ENCODE data around the gene BLMH. TPM values are rescaled to one million over a fixed set of nuclear protein-coding genes. Genes with fewer than 3 reads are reported as not detected.

The BLMH gene, protein sequence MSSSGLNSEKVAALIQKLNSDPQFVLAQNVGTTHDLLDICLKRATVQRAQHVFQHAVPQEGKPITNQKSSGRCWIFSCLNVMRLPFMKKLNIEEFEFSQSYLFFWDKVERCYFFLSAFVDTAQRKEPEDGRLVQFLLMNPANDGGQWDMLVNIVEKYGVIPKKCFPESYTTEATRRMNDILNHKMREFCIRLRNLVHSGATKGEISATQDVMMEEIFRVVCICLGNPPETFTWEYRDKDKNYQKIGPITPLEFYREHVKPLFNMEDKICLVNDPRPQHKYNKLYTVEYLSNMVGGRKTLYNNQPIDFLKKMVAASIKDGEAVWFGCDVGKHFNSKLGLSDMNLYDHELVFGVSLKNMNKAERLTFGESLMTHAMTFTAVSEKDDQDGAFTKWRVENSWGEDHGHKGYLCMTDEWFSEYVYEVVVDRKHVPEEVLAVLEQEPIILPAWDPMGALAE
- total RNA-seq: 44.0 TPM
- polyA plus RNA-seq: 25.5 TPM

DNA sequence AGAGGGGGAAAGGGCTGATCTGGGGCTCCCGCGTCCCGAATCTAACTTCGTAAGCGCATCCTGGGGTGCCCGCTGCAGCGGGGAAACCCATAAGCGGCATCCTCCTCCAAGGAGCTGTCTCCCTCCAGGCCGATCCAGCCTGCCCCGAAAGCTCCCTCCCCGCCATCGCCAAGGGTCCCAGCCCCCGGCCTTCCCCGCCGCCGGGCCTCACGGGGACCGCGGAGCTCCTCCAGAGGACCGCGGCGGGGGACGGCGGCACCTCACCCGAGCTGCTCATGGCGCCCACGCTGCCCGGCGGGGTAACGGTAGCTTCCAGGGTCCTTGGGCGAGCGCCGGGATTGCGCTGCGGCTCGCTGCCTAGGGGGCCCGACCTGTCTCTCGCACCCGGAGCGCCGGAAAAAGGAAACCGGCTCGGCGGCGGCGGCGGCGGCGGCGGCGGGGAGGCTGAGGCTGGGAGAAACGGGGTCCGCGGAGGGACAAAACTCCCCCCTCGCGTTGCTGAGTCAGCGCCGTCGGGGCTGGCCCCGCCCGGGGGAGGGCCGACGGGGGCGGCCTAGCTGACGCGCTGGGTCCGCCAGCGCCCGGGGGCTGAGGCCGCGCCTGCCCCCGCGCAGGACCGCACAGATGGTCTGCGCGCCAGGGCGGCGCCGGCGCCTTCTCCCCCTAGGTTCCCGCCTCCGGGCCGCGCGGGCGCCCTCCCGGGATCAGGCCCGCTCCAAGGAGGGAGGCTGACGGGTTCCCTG is at the start of gene BLMH:
Gene BLMH, minus strand, starts transcription at position 402 of the 743 bp plus-strand sequence. Its CDS starts 125 bp downstream, at position 277.
- Histone ChIP-seq H3K4me3 (ENCODE audit: low read depth, low read length) (peak within 1 kb of the TSS; percentile 80), H3K36me3 (ENCODE audit: insufficient read depth) (peaks cover 3% of the 10 kb centered on the region), H3K4me1 (ENCODE audit: insufficient read depth) (no peaks in the 10 kb centered on the region), H3K27ac (ENCODE audit: low read depth) (peak within 1 kb of the TSS; percentile 76)
- under 1% methylated on average over 89 of the region's 89 CpGs for WGBS
- no peak for DNase-seq (ENCODE audit: extremely low spot score)

DNA sequence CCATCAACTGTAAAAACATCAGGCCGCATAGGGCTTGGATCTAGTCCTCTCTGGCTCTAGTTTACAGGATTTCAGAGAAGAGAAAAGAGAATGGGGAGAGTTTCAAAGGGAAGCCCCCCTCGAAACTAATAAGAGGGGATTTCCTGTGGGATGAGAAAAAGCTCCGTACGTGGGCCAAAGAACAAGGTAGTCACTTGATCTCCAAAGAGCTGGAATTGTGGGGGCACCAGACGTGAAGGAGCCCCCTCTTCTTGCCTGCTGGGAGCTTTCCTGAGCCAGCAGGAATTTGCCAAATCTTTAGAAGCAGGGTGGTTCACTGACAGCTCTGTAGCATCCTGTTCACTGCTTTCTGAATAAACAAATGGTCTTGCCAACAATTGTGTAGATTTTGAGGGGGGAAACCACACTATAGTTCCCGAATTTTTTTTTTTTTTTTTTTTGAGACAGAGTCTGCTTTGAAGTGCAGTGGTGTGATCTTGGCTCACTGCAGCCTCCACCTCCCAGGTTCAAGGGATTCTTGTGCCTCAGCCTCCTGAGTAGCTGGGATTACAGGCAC is 49.1 kb upstream of the BLMH start:
- Histone ChIP-seq H3K4me1 (ENCODE audit: insufficient read depth) (peaks cover 1% of the 10 kb centered on the region), H3K36me3 (ENCODE audit: insufficient read depth) (no peaks in the 10 kb centered on the region), H3K4me3 (ENCODE audit: low read depth, low read length) (no peak overlapping the region), H3K27ac (ENCODE audit: low read depth) (peak overlapping the region; percentile 16)
- 34% methylated on average over 6 of the region's 6 CpGs for WGBS
- DNase-seq (ENCODE audit: extremely low spot score): no peak

DNA sequence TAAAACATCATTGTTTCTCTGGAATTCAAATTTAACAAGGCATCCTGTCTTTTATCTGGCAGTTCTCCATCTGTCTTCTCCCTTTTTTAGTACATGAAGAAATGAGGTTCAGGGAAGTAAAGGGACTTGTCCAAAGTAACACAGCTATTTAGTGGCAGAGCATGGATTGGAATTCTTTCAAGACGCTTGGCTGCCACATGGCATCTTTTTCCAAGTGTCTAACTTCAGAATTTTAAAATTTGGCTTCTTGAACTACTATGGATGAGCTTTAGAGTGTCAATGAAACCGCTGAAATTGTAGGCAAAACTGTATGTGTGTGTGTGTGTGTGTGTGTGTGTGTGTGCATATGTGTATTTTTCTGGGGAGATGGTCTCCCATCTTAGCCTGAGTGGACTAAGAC is 47.3 kb upstream of the BLMH start:
- no peak for DNase-seq (ENCODE audit: extremely low spot score)
- Histone ChIP-seq H3K4me3 (ENCODE audit: low read depth, low read length) (no peak overlapping the region), H3K27ac (ENCODE audit: low read depth) (no peak overlapping the region), H3K36me3 (ENCODE audit: insufficient read depth) (no peaks in the 10 kb centered on the region), H3K4me1 (ENCODE audit: insufficient read depth) (peaks cover 1% of the 10 kb centered on the region)
- 86% methylated on average over 2 of the region's 2 CpGs for WGBS

DNA sequence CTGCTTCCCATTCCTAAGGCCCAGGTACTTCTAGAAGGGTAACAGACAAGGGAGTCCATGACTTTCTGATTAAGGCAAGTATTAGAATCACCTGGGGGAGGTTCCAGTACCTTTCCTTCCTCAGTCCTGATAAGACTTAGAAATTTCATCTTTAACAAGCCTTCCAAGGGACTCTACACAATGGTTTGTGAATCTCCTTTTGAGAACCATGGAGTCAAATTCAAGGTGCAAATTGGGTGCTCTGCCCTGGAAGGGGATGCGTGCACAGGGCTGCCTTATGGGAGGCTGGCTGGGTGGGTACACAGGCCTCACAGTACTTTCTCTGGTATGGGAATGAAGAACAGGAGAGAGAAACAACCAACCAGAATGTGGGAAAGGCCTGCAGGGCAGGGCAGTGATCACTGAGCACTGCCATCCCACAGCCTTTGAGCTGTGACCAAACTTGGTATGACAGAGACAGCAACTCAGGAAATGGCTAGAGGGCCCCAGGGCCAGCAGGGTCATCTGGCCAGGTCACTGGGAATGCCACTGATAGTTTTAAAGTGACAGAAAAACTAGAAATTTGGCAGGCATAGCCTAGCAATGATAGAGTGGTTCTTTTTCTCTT is 45.8 kb upstream of the BLMH start:
- no peak overlapping the region for H3K4me3 ChIP-seq (ENCODE audit: low read depth, low read length)
- 96% methylated on average over 1 of the region's 1 CpG for WGBS
- H3K4me1 ChIP-seq (ENCODE audit: insufficient read depth): peaks cover 1% of the 10 kb centered on the region
- H3K27ac ChIP-seq (ENCODE audit: low read depth): no peak overlapping the region
- DNase-seq (ENCODE audit: extremely low spot score): no peak
- no peaks in the 10 kb centered on the region for H3K36me3 ChIP-seq (ENCODE audit: insufficient read depth)

DNA sequence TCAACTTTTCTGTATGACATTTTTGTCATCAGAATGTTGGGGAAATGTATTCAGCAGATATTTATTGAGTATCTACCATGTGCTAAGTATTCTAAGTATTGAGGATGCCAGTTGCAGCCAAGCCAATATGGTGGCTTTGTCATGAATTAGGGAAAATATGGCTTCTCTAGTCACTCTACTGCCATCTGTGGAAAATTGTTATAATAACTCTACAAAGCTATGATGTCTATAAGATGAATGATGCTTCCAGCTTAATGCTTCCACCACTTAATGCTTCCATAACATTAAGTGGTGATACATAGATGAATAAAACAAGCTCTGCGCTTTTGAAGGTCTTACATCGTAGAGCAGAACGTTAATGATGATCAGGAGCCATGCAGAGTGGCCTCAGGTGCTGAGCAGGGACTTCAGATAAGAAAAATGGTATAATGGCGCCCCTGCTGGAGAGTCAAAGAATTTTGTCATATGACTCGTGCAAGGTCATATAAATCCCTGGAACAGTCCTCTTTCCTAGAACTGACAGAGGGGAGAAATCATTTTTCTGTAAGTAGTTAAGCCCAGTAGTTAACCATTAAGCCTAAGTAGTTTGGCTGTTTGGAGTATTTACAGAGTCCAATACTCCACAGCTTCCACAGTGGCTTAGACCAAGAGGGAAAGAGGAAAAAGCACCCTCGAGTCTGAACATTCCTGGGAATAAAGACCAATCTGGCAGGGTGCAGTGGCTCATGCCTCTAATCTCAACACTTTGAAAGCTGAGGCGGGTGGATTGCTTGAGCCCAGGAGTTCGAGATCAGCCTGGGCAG is 44.8 kb upstream of the BLMH start:
- WGBS: 58% methylated on average over 8 of the region's 8 CpGs
- Histone ChIP-seq H3K4me3 (ENCODE audit: low read depth, low read length) (no peak overlapping the region), H3K4me1 (ENCODE audit: insufficient read depth) (peaks cover 1% of the 10 kb centered on the region), H3K36me3 (ENCODE audit: insufficient read depth) (no peaks in the 10 kb centered on the region), H3K27ac (ENCODE audit: low read depth) (no peak overlapping the region)
- DNase-seq (ENCODE audit: extremely low spot score): no peak

DNA sequence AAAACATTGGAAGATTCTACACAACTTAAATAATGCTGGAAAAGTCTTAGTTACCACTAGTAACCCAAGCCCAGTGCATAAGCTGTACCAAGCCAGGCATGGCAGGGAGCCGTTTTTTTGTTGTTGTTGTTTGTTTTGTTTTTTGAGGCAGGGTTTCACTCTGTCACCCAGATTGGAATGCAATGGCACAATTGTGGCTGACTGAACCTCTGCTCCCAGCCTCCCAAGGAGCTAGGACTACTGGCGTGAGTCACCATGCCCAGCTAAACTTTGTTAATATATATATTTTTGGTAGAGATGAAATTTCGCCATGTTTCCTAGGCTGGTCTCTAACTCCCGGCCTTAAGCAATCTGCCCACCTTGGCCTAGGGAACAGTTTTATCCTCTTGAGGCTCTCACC is 42.7 kb upstream of the BLMH start:
- Histone ChIP-seq H3K27ac (ENCODE audit: low read depth) (no peak overlapping the region), H3K36me3 (ENCODE audit: insufficient read depth) (no peaks in the 10 kb centered on the region), H3K4me1 (ENCODE audit: insufficient read depth) (no peaks in the 10 kb centered on the region), H3K4me3 (ENCODE audit: low read depth, low read length) (no peak overlapping the region)
- DNase-seq (ENCODE audit: extremely low spot score): no peak
- WGBS: 88% methylated on average over 4 of the region's 4 CpGs

DNA sequence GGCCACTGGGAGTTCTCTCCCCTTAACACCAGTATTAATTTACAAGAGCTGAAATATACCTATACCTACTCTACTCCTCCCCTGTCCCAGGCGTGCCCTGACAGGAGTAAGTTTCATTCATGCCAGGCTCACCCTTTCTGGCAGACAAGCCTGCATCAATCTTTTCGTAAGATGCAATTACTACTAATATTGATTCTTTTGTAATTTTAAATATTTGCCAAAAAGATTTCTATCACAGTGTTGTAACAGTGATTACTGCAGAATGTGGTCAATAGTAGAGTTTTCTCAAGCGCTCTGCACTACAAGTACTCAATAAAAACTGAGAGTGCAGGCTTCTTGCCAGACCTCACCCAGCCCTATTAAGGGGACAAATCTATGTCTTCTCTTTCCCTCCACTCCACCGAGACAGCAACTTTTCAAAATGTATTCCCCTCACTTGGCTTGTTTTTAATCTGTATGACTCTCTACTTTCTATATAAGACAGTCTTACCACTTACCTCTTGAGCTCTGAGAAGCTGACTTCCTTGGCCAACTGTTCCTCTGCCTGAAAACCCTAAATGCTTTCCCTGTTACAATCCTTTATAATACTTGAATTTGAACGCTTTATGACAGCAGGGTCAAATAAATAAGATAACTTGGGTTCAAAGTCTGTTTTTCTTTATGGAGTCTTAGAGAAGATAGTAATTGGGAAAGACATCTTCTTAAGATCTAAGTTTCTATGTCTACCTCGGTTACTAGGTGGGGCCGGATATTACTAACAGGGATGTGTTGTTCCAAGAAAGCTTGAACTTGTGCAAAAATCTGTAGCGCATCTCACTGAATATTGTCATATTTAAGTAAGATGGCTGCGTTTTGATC is 42.0 kb upstream of the BLMH start, which contains the start of gene TMIGD1:
Gene TMIGD1, minus strand, starts transcription at position 555 of the 858 bp plus-strand sequence. CDS start 1,924 bp downstream, outside the sequence.
- no peaks in the 10 kb centered on the region for H3K36me3 ChIP-seq (ENCODE audit: insufficient read depth)
- no peak within 1 kb of the TSS for H3K27ac ChIP-seq (ENCODE audit: low read depth)
- 81% methylated on average over 9 of the region's 9 CpGs for WGBS
- no peak for DNase-seq (ENCODE audit: extremely low spot score)
- no peak within 1 kb of the TSS for H3K4me3 ChIP-seq (ENCODE audit: low read depth, low read length)
- H3K4me1 ChIP-seq (ENCODE audit: insufficient read depth): no peaks in the 10 kb centered on the region

DNA sequence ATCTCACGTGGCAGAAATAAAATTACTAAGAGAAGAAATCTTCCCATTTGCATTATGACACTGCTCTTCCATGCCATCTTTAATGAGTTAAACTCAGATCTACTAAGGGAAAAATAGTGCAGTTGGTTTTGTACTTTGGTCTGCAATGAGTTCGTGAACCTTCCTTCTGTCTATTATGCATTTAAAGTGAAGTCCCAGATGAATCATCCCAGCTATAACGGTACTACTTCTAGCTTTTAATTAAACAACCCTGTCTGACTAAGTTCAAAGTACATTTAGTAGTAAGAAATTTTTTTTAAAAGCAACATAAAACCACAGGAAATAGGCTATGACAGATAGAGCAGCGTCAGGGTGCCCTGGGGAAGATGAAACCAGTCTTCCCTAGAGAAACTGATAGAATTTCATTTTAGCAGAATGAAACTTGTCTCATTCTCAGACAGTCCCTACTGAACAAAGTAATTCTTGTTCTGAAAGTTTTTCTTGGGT is 40.4 kb upstream of the BLMH start:
- H3K4me1 ChIP-seq (ENCODE audit: insufficient read depth): no peaks in the 10 kb centered on the region
- H3K4me3 ChIP-seq (ENCODE audit: low read depth, low read length): no peak overlapping the region
- 51% methylated on average over 4 of the region's 4 CpGs for WGBS
- no peaks in the 10 kb centered on the region for H3K36me3 ChIP-seq (ENCODE audit: insufficient read depth)
- no peak for DNase-seq (ENCODE audit: extremely low spot score)
- H3K27ac ChIP-seq (ENCODE audit: low read depth): no peak overlapping the region

DNA sequence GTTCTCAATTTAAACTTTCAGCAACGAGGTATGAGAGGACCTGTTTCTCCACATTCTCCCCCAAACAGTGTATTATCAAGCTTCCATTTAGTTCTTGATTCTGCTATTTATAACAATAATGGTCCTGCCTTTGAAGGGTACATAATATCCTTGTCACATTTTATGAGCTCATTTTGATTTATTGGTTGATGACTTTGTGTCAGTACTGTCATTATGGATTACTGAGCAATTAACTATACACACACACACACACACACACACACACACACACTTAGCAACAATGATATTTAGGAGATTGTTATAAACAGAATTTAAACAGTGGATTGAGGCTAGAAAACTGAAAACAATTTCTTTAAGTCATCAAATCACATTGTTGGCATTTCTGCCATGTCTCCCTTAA is 35.1 kb upstream of the BLMH start:
- no peak for DNase-seq (ENCODE audit: extremely low spot score)
- Histone ChIP-seq H3K4me3 (ENCODE audit: low read depth, low read length) (no peak overlapping the region), H3K27ac (ENCODE audit: low read depth) (no peak overlapping the region), H3K4me1 (ENCODE audit: insufficient read depth) (no peaks in the 10 kb centered on the region), H3K36me3 (ENCODE audit: insufficient read depth) (no peaks in the 10 kb centered on the region)
- WGBS: 18% methylated on average over 1 of the region's 1 CpG

DNA sequence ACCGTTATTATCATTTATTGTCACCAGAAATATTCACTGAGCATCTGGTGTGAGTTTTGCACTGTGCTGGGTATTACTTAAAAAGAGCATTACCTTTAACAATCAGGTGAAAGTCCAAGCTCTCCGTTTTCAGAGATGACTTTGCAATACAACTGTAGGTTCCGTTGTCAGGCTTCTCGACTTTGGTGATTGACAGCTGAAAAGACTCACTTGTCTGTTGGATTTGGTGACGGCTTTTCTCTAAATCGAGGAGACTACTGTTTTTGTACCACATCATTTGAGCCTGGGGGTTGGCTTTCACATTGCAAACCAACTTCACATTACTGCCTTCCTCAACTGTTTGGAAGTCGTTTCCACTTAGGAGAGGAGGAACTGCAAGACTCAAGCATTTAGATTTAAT is 33.0 kb upstream of the BLMH start:
- no peak for DNase-seq (ENCODE audit: extremely low spot score)
- Histone ChIP-seq H3K4me3 (ENCODE audit: low read depth, low read length) (no peak overlapping the region), H3K27ac (ENCODE audit: low read depth) (no peak overlapping the region), H3K4me1 (ENCODE audit: insufficient read depth) (no peaks in the 10 kb centered on the region), H3K36me3 (ENCODE audit: insufficient read depth) (no peaks in the 10 kb centered on the region)
- WGBS: 74% methylated on average over 7 of the region's 7 CpGs

DNA sequence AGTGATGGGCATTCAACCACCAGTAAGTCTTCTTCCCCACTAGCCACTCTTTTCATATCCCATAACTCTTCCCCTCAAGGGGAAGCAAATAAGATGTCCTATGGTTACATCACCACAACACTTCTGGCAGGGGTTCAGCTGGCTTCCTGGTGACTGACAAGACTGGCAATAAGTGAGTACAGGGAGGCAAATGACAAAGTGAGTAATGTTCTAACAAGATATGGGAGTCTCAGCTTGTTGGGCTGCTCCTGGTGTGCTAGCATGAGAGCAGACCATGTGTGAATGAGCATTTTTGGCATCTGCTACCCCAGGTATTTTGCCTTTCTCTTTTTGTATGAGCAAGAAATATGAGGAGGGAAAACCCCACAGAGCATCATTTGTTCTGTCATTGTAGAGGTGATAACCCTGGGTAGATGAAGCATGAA is 32.2 kb upstream of the BLMH start:
- H3K4me3 ChIP-seq (ENCODE audit: low read depth, low read length): no peak overlapping the region
- H3K27ac ChIP-seq (ENCODE audit: low read depth): no peak overlapping the region
- no peaks in the 10 kb centered on the region for H3K36me3 ChIP-seq (ENCODE audit: insufficient read depth)
- no peak for DNase-seq (ENCODE audit: extremely low spot score)
- no peaks in the 10 kb centered on the region for H3K4me1 ChIP-seq (ENCODE audit: insufficient read depth)

DNA sequence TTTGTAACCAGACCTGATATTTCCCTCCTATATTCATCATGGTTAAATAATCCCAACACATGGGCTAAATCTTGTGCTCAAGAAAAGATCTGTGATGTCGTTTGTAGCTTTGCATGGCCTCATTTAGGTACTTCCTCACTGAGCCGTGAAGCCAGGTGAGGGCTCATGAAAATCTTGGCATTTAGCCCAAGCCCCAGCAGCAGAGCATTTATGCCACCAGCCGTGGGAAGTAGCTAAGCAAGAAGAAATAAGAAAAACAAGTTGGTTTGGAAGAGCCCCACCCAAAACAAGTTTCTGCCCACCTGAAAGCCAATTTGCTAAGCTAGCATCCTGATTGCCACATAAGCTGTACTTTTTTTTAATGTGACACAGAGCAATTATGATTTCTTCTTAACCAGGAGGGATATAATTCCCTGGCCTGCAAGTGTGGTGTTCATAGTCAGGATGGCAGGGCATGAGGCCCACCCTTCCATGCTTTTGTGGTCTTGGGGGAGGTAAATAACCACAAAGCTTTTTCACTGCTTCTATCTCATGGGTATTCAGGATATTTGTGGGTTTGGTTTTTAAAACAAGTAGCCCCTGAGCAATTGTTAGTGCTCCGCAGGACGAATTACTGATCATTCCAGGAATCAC is 31.6 kb upstream of the BLMH start:
- H3K4me1 ChIP-seq (ENCODE audit: insufficient read depth): no peaks in the 10 kb centered on the region
- 53% methylated on average over 5 of the region's 5 CpGs for WGBS
- H3K27ac ChIP-seq (ENCODE audit: low read depth): no peak overlapping the region
- no peak for DNase-seq (ENCODE audit: extremely low spot score)
- no peaks in the 10 kb centered on the region for H3K36me3 ChIP-seq (ENCODE audit: insufficient read depth)
- H3K4me3 ChIP-seq (ENCODE audit: low read depth, low read length): no peak overlapping the region

All from urinary bladder (tissue), 4 donors.